ENCODE results near the gene ELK4. TPM values are rescaled to one million over a fixed set of nuclear protein-coding genes. Genes with fewer than 3 reads are reported as not detected.

Gene ELK4
- total and polyA plus RNA-seq, 2 of the 13 experiments (the other 11 are each of a cell fraction or from before 2014, with no cell fraction given) = 8.3 to 13.1 TPM

GRCh38 chr1:205588636-205589035 is 43.2 kb downstream of the ELK4 start (continued):
- TF ChIP-seq, protein P1, sequence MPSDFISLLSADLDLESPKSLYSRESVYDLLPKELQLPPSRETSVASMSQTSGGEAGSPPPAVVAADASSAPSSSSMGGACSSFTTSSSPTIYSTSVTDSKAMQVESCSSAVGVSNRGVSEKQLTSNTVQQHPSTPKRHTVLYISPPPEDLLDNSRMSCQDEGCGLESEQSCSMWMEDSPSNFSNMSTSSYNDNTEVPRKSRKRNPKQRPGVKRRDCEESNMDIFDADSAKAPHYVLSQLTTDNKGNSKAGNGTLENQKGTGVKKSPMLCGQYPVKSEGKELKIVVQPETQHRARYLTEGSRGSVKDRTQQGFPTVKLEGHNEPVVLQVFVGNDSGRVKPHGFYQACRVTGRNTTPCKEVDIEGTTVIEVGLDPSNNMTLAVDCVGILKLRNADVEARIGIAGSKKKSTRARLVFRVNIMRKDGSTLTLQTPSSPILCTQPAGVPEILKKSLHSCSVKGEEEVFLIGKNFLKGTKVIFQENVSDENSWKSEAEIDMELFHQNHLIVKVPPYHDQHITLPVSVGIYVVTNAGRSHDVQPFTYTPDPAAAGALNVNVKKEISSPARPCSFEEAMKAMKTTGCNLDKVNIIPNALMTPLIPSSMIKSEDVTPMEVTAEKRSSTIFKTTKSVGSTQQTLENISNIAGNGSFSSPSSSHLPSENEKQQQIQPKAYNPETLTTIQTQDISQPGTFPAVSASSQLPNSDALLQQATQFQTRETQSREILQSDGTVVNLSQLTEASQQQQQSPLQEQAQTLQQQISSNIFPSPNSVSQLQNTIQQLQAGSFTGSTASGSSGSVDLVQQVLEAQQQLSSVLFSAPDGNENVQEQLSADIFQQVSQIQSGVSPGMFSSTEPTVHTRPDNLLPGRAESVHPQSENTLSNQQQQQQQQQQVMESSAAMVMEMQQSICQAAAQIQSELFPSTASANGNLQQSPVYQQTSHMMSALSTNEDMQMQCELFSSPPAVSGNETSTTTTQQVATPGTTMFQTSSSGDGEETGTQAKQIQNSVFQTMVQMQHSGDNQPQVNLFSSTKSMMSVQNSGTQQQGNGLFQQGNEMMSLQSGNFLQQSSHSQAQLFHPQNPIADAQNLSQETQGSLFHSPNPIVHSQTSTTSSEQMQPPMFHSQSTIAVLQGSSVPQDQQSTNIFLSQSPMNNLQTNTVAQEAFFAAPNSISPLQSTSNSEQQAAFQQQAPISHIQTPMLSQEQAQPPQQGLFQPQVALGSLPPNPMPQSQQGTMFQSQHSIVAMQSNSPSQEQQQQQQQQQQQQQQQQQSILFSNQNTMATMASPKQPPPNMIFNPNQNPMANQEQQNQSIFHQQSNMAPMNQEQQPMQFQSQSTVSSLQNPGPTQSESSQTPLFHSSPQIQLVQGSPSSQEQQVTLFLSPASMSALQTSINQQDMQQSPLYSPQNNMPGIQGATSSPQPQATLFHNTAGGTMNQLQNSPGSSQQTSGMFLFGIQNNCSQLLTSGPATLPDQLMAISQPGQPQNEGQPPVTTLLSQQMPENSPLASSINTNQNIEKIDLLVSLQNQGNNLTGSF (CRISPR knock-in tag; IDR thresholded peaks at IDR 0.05) = no peak
- no peak for TF ChIP-seq ZNF431 (CRISPR knock-in tag; IDR thresholded peaks at IDR 0.05; ENCODE audit: borderline replicate concordance, low read depth)
- TF ChIP-seq ZNF615 (CRISPR knock-in tag; IDR thresholded peaks at IDR 0.05; ENCODE audit: borderline replicate concordance) = no peak
- TF ChIP-seq DBP (CRISPR knock-in tag; IDR thresholded peaks at IDR 0.05; ENCODE audit: not compliant biosample characterization) = no peak
- TF ChIP-seq POGZ (CRISPR knock-in tag; IDR thresholded peaks at IDR 0.05) = no peak
- no peak for TF ChIP-seq ZNF251 (CRISPR knock-in tag; IDR thresholded peaks at IDR 0.05)
- TF ChIP-seq ARHGAP35 (CRISPR knock-in tag; IDR thresholded peaks at IDR 0.05; ENCODE audit: borderline replicate concordance) = no peak
- peak; percentile 51 for TF ChIP-seq ZNF574 (CRISPR knock-in tag; IDR thresholded peaks at IDR 0.05)
- peak; percentile 54; the same call in 1 of the 2 replicates for TF ChIP-seq RCOR2 (CRISPR knock-in tag; IDR thresholded peaks at IDR 0.05)
- no peak for TF ChIP-seq KLF6 (CRISPR knock-in tag; IDR thresholded peaks at IDR 0.05)
- no peak for TF ChIP-seq ISL2 (CRISPR knock-in tag; IDR thresholded peaks at IDR 0.05)
- 0 out of 2 replicates have a peak, but pooled peaks have one; percentile 9 for TF ChIP-seq BCL6 (CRISPR knock-in tag; IDR thresholded peaks at IDR 0.05)
- TF ChIP-seq, protein P2, sequence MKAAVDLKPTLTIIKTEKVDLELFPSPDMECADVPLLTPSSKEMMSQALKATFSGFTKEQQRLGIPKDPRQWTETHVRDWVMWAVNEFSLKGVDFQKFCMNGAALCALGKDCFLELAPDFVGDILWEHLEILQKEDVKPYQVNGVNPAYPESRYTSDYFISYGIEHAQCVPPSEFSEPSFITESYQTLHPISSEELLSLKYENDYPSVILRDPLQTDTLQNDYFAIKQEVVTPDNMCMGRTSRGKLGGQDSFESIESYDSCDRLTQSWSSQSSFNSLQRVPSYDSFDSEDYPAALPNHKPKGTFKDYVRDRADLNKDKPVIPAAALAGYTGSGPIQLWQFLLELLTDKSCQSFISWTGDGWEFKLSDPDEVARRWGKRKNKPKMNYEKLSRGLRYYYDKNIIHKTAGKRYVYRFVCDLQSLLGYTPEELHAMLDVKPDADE (CRISPR knock-in tag; IDR thresholded peaks at IDR 0.05) = no peak
- no peak for TF ChIP-seq ZNF180 (CRISPR knock-in tag; IDR thresholded peaks at IDR 0.05; ENCODE audit: borderline replicate concordance, low read depth)
- TF ChIP-seq BRF2 (CRISPR knock-in tag; IDR thresholded peaks at IDR 0.05) = no peak
- no peak for TF ChIP-seq PPARG (CRISPR knock-in tag; conservative IDR thresholded peaks at IDR 0.05)
- no peak for TF ChIP-seq NR2F6 (IDR thresholded peaks at IDR 0.05)
- TF ChIP-seq NR2F6 (CRISPR knock-in tag; IDR thresholded peaks at IDR 0.05) = 0 out of 2 replicates have a peak, but pooled peaks have one; percentile 25
